HepG2 (cell line): ENCODE data around the gene CNEP1R1. TPM values are rescaled to one million over a fixed set of nuclear protein-coding genes. Genes with fewer than 3 reads are reported as not detected.

ENCODE experiments used
- HIC2 ChIP-seq: sonication (generic); formaldehyde crosslinking; IDR thresholded peaks from 2 replicates; pipeline ENCODE4 v1.9.0; 2022; ENCODE audit warnings: low read depth, missing genetic modification reagents
- HMG20B ChIP-seq: conservative IDR thresholded peaks from 2 replicates; pipeline ENCODE4 v1.6.1; 2016; ENCODE audit warnings: missing genetic modification reagents, missing compliant biosample characterization
- HOXA7 ChIP-seq: sonication (generic); formaldehyde crosslinking; IDR thresholded peaks from 2 replicates; pipeline ENCODE4 v1.8.1; 2022; ENCODE audit warnings: mild to moderate bottlenecking, missing genetic modification reagents, moderate library complexity
- ISX ChIP-seq: sonication (generic); formaldehyde crosslinking; conservative IDR thresholded peaks from 2 replicates; pipeline ENCODE4 v1.5.0; 2020; ENCODE audit warnings: missing genetic modification reagents
- KDM1A ChIP-seq: IDR thresholded peaks from 2 replicates; pipeline ENCODE4 v1.6.1; 2016; ENCODE audit warnings: missing compliant biosample characterization
- KLF12 ChIP-seq: sonication (generic); formaldehyde crosslinking; IDR thresholded peaks from 2 replicates; pipeline ENCODE4 v1.4.0; 2020; ENCODE audit warnings: missing genetic modification reagents, borderline replicate concordance
- MIER2 ChIP-seq: IDR thresholded peaks from 2 replicates; pipeline ENCODE4 v1.6.1; 2016; ENCODE audit warnings: missing biosample characterization, missing genetic modification reagents
- NPAS2 ChIP-seq: sonication (generic); formaldehyde crosslinking; IDR thresholded peaks from 2 replicates; pipeline ENCODE4 v1.8.0; 2022; ENCODE audit warnings: mild to moderate bottlenecking, missing genetic modification reagents, borderline replicate concordance
- ONECUT2 ChIP-seq: sonication (generic); formaldehyde crosslinking; IDR thresholded peaks from 2 replicates; pipeline ENCODE4 v1.4.0; 2020; ENCODE audit warnings: missing genetic modification reagents
- RFXAP ChIP-seq: sonication (generic); formaldehyde crosslinking; IDR thresholded peaks from 2 replicates; pipeline ENCODE4 v1.4.0; 2020; ENCODE audit warnings: missing genetic modification reagents, borderline replicate concordance
- SRF ChIP-seq: IDR thresholded peaks from 2 replicates; pipeline ENCODE4 v1.6.1; 2011; ENCODE audit warnings: mild to moderate bottlenecking, low read depth, low read length, moderate library complexity
- ZFP41 ChIP-seq: sonication (generic); formaldehyde crosslinking; IDR thresholded peaks from 2 replicates; pipeline ENCODE4 v1.4.0; 2020; ENCODE audit warnings: mild to moderate bottlenecking, missing genetic modification reagents, borderline replicate concordance
- ZMYM3 ChIP-seq: sonication (generic); formaldehyde crosslinking; IDR thresholded peaks from 2 replicates; pipeline ENCODE4 v1.5.1; 2020; ENCODE audit warnings: mild to moderate bottlenecking, missing genetic modification reagents
- ZNF205 ChIP-seq: IDR thresholded peaks from 2 replicates; pipeline ENCODE4 v1.6.1; 2018; ENCODE audit warnings: missing biosample characterization, missing genetic modification reagents
- ZNF235 ChIP-seq: sonication (generic); formaldehyde crosslinking; IDR thresholded peaks from 2 replicates; pipeline ENCODE4 v1.8.1; 2023; ENCODE audit warnings: mild to moderate bottlenecking, missing genetic modification reagents, borderline replicate concordance
- ZNF292 ChIP-seq: sonication (generic); formaldehyde crosslinking; IDR thresholded peaks from 2 replicates; pipeline ENCODE4 v1.8.1; 2022; ENCODE audit warnings: mild to moderate bottlenecking, low read depth, missing genetic modification reagents, borderline replicate concordance
- ZNF446 ChIP-seq: sonication (generic); formaldehyde crosslinking; IDR thresholded peaks from 2 replicates; pipeline ENCODE4 v1.5.0; 2020; ENCODE audit warnings: mild to moderate bottlenecking, missing genetic modification reagents
- ZNF556 ChIP-seq: sonication (generic); formaldehyde crosslinking; IDR thresholded peaks from 2 replicates; pipeline ENCODE4 v1.4.0; 2020; ENCODE audit warnings: mild to moderate bottlenecking, missing genetic modification reagents, borderline replicate concordance
- ZNF770 ChIP-seq: sonication (generic); formaldehyde crosslinking; IDR thresholded peaks from 2 replicates; pipeline ENCODE4 v1.5.0; 2020; ENCODE audit warnings: mild to moderate bottlenecking, missing genetic modification reagents
- ZSCAN30 ChIP-seq: sonication (generic); formaldehyde crosslinking; IDR thresholded peaks from 2 replicates; pipeline ENCODE4 v1.5.0; 2020; ENCODE audit warnings: mild to moderate bottlenecking, missing genetic modification reagents
- polyA plus RNA-seq, 8 experiments: library from polyadenylated mRNA; depleted of rRNA in 3 of 8; stranded (reverse) in 7 of 8; unstranded in 1 of 8; fragments of >200 nt; fragmentation: Illumina TruSeq in 4 of 8; extraction: Trizol in 4 of 8; gene quantifications; 2 replicates each; pipeline versions ENCODE4 v1.2.1 to v1.2.3, GENCODE V29; 2011 to 2016; ENCODE audit warnings: low read depth in 4 of 8, missing spikeins in 1 of 8, mixed read lengths in 1 of 8; ENCODE audit not compliant: insufficient read depth in 1 of 8
- total RNA-seq, 5 experiments: library from RNA; depleted of rRNA; stranded (reverse); fragments of >200 nt; fragmentation: Illumina TruSeq; extraction: Trizol; gene quantifications; 2 replicates each; pipeline ENCODE4 v1.2.3, GENCODE V29; 2016; ENCODE audit warnings: low read depth in 1 of 5
- TF ChIP-seq, protein P1 (sequence below): IDR thresholded peaks from 2 replicates; pipeline ENCODE4 v1.6.1; 2016; ENCODE audit warnings: low read depth
- TF ChIP-seq, protein P2 (sequence below): sonication (generic); formaldehyde crosslinking; IDR thresholded peaks from 2 replicates; pipeline ENCODE4 v1.8.0; 2022; ENCODE audit warnings: low read depth, missing genetic modification reagents

Gene CNEP1R1
- total and polyA plus RNA-seq, 2 of the 13 experiments (the other 11 are each of a cell fraction or from before 2014, with no cell fraction given): 23.6 to 26.8 TPM

DNA sequence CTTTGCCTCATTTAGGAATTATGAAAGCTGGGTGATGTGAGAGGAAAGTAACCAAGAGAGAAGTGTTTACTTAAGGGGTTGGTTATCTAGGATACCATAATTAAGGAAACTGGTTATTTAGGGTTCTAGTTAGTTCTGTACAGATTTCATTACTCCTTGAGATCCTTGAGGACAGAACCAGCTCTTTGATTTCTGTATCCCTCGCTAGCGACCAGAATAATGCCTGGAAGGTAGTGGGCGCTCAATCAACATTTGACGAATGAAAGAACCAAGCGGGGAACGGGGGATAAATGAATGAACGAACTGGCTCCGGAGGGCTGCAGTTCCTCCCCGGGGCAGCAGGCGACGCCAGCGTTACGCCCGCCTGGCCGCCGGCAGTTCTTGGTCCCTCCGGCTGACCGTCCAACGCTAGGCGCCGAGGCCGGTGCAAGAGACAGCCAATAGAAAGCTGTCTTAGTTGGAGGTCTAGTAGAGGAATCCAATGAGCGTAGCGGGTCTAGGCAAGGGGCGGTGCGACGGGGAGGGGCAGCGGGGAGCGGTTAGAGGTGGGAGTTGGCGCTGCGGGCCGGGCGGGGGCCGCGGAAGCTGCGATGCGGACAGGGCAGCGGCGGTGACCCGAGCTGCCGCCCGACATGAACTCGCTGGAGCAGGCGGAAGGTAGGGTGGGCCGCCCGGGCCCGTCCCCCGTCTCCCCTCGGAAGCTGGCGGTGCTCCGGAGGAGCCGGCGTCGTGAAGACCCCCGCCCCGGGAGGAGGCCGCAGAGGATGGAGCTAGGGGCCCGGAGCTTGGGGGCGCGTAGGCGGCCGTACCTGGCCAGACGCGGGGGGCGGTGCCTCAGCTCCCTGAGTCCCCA is at the start of gene CNEP1R1 (continued):
- 0 out of 2 replicates have a peak, but pooled peaks have one; percentile 21 for TF ChIP-seq KDM1A (CRISPR knock-in tag)
- no peak; the same call in 1 of the 2 replicates for TF ChIP-seq MIER2
- no peak for TF ChIP-seq HOXA7 (CRISPR knock-in tag)
- TF ChIP-seq SRF: no peak
- peak; percentile 57; the same call in 1 of the 2 replicates for TF ChIP-seq ZNF292
- peak; percentile 99 for TF ChIP-seq ZNF205 (CRISPR knock-in tag)
- TF ChIP-seq, protein P1, sequence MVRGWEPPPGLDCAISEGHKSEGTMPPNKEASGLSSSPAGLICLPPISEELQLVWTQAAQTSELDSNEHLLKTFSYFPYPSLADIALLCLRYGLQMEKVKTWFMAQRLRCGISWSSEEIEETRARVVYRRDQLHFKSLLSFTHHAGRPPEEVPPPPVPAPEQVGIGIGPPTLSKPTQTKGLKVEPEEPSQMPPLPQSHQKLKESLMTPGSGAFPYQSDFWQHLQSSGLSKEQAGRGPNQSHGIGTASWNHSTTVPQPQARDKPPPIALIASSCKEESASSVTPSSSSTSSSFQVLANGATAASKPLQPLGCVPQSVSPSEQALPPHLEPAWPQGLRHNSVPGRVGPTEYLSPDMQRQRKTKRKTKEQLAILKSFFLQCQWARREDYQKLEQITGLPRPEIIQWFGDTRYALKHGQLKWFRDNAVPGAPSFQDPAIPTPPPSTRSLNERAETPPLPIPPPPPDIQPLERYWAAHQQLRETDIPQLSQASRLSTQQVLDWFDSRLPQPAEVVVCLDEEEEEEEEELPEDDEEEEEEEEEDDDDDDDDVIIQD (CRISPR knock-in tag): peak; percentile 94
- TF ChIP-seq HMG20B (CRISPR knock-in tag): 0 out of 2 replicates have a peak, but pooled peaks have one; percentile 37
- peak; percentile 94; the same call in 1 of the 2 replicates for TF ChIP-seq KLF12
- 0 out of 2 replicates have a peak, but pooled peaks have one; percentile 95 for TF ChIP-seq ZNF235
- TF ChIP-seq, protein P2, sequence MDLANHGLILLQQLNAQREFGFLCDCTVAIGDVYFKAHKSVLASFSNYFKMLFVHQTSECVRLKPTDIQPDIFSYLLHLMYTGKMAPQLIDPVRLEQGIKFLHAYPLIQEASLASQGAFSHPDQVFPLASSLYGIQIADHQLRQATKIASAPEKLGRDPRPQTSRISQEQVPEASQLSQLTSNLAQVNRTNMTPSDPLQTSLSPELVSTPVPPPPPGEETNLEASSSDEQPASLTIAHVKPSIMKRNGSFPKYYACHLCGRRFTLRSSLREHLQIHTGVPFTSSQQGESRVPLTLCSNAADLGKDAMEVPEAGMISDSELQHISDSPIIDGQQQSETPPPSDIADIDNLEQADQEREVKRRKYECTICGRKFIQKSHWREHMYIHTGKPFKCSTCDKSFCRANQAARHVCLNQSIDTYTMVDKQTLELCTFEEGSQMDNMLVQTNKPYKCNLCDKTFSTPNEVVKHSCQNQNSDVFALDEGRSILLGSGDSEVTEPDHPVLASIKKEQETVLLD (CRISPR knock-in tag): peak; percentile 79
- TF ChIP-seq RFXAP (CRISPR knock-in tag): peak; percentile 70
- 0 out of 2 replicates have a peak, but pooled peaks have one; percentile 44 for TF ChIP-seq ISX (CRISPR knock-in tag)
- TF ChIP-seq ZNF556 (CRISPR knock-in tag): peak; percentile 95; the same call in 1 of the 2 replicates
- no peak for TF ChIP-seq HIC2 (CRISPR knock-in tag)
- TF ChIP-seq ZMYM3 (CRISPR knock-in tag): peak; percentile 77; the same call in 1 of the 2 replicates
- no peak for TF ChIP-seq ZNF446
- no peak for TF ChIP-seq ZSCAN30
- peak; percentile 65 for TF ChIP-seq ZNF770 (CRISPR knock-in tag)
- TF ChIP-seq ZFP41: no peak; the same call in 1 of the 2 replicates
- TF ChIP-seq ONECUT2: no peak
- TF ChIP-seq NPAS2 (CRISPR knock-in tag): no peak
